ENCODE results near the gene INSIG1. TPM values are rescaled to one million over a fixed set of nuclear protein-coding genes. Genes with fewer than 3 reads are reported as not detected.

The INSIG1 gene
- total RNA-seq, 1 experiment from 2014 or later: 105 TPM

Other genes with a start within 250 kb of the INSIG1 start
- 0.11 TPM in 1 of 2 replicates, not detected in the other for gene HTR5A, start 227.6 kb upstream of the INSIG1 start, total RNA-seq (2014; rRNA removed; shearing (Covaris generic))
- 2.2 and 3.0 TPM in 2 replicates for gene EN2, start 160.3 kb downstream of the INSIG1 start, total RNA-seq (2014; rRNA removed; shearing (Covaris generic))
- not detected in 2 replicates for gene CNPY1, start 248.7 kb downstream of the INSIG1 start, total RNA-seq (2014; rRNA removed; shearing (Covaris generic))